Heart right ventricle (tissue), 16 donors: Measurements from ENCODE around the gene DMC1. TPM values are rescaled to one million over a fixed set of nuclear protein-coding genes. Genes with fewer than 3 reads are reported as not detected.

Source experiments
- ATAC-seq, 8 donors: fragments of 200-7000 bp; cut with Tn5 transposase; one replicate each; pipeline ENCODE4 v1.9.1; 2020; ENCODE audit warnings: mild to moderate bottlenecking in 8 of 8, moderate library complexity in 8 of 8, moderate number of reproducible peaks in 1 of 8
- DNase-seq, 2 donors: peaks; one replicate each; pipeline ENCODE4 v3.0.0-alpha.2; 2020
- H3K27ac ChIP-seq, 10 donors: fragments of 200-600 bp; sonication (generic) in 2 of 10; one replicate each; pipeline versions ENCODE4 v1.5.0 to v1.8.0; 2020 to 2022; ENCODE audit warnings: mild to moderate bottlenecking in 3 of 10
- H3K27me3 ChIP-seq, 7 donors: fragments of 200-600 bp; one replicate each; pipeline ENCODE4 v1.8.0; 2021 to 2022; ENCODE audit warnings: mild to moderate bottlenecking in 2 of 7
- H3K36me3 ChIP-seq, 9 donors: fragments of 200-600 bp; sonication (generic) in 1 of 9; one replicate each; pipeline versions ENCODE4 v1.5.0 to v1.8.0; 2020 to 2022; ENCODE audit warnings: mild to moderate bottlenecking in 2 of 9
- H3K4me1 ChIP-seq, 9 donors: fragments of 200-600 bp; sonication (generic) in 1 of 9; one replicate each; pipeline versions ENCODE4 v1.5.0 to v1.8.0; 2020 to 2022; ENCODE audit warnings: mild to moderate bottlenecking in 4 of 9
- H3K4me3 ChIP-seq, 10 donors: fragments of 200-600 bp; sonication (generic) in 2 of 10; one replicate each; pipeline versions ENCODE4 v1.5.0 to v1.8.0; 2020 to 2022; ENCODE audit warnings: mild to moderate bottlenecking in 7 of 10, moderate library complexity in 2 of 10
- H3K9me3 ChIP-seq, 11 donors: fragments of 200-600 bp in 10 of 11; sonication (generic) in 2 of 11; one replicate each; pipeline versions ENCODE4 v1.5.0 to v1.8.0; 2013 to 2022; ENCODE audit warnings: mild to moderate bottlenecking in 2 of 11, control low read depth in 1 of 11, moderate library complexity in 1 of 11
- WGBS, 2 donors: extraction: QIAGEN DNeasy Blood & Tissue Kit; methylation state at CpG; one replicate each; pipeline ENCODE4 v1.1.7; 2013; ENCODE audit warnings: inconsistent platforms in 1 of 2; 5-methylcytosine and 5-hydroxymethylcytosine counted together
- intact Hi-C, 10 donors: fragments of 100-400 bp; cut with DNase I; formaldehyde crosslinking; loops; one replicate each; pipeline versions ENCODE4 v1.11.1 to v1.14.2; 2022
- polyA plus RNA-seq, 2 donors: library from polyadenylated mRNA; stranded (reverse); fragments of 200-250 nt; gene quantifications; one replicate each; pipeline ENCODE4 v1.2.3, GENCODE V29; 2013
- total RNA-seq, 10 donors: library from RNA; stranded (reverse); fragmentation: NEBNext Ultra II Directional in 3 of 10; extraction: Animal tissue kit (Norgen Biotek cat#: 25700) in 3 of 10; gene quantifications; one replicate each; pipeline versions ENCODE4 v1.2.1 to v1.2.4, GENCODE V29; 2021 to 2023
- TF ChIP-seq, protein P1 (sequence below), 9 donors: fragments of 200-600 bp; sonication (generic) in 2 of 9; IDR thresholded peaks; one replicate each; pipeline versions ENCODE4 v1.5.0 to v1.8.0; 2021 to 2022; ENCODE audit warnings: antibody characterized with exemption in 9 of 9, mild to moderate bottlenecking in 5 of 9, moderate library complexity in 1 of 9
- donor health status: Arrhythmogenic right ventricular cardiomyopathy.
- donor health status: ischemic (EF 13 %, LVEDD 7.1; RV severe dilation, severe dysfunction).
- donor health status: healthy with polysubstance abuse.
- donor health status: DM: no; HTN: yes; CAD: no.
- donor health status: DM: no; HTN: no; CAD: no.
- donor health status: ischemic (EF 25% LVEDD 6.9; RV normal size, moderate dysfunction).
- donor health status: ischemic (EF 25% LVEDD 5.7; RV mildly dilated, moderate dysfunction).
- donor health status: healthy.
- donor health status: DM: yes; HTN: yes; CAD: no.
- donor health status: Ischemic cardiomyopathy.
- donor health status: ischemic (EF 35%, LVEDD 5.7; RV mildly dilated, moderate dysfunction).
- donor health status: nonischemic (EF 11% LVEDD 7.7; RV severe dilation, severe dysfunction).
- donor health status: DM: yes; HTN: yes; CAD: no.
- donor health status: PGD.
- donor health status: ischemic (EF 29% LVEDD 5.4; RV normal size, mild dysfunction).
- donor health status: nonischemic (EF 23%, LVEDD 6.1; RV moderate dilation, normal function).

Gene DMC1
- total and polyA plus RNA-seq, 12 donors = 0.12 to 3.2 (median 1.3) TPM

DNA sequence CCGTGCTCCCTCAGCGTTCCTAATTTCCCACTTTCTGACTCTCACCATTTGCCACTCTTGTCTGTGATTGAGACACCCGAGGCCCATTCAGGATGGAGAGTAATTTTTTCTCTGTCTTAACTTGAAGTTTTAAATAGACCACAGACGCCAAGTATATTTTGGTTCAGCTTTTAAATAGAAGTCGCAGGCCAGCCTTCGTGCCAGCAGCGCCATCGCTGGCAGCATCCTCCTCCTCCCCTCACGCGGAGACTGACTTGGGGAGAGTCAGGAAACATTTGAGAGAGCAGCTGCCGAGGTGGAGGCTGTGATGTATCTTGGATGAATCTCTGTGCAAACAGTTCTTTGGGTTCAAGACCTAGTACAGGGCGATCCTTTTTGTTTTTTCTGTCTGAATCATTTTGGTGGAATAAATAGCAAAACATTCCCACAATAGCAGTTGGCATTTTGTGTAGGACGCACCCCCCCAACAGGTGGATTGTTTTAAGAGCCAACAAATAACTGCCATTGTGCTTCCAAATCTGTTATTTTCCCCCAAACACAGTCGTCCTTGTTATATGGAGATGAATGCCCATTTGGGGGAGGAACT is 889 bp upstream of the DMC1 start:
- 2 to 5% methylated on average over 14 of the region's 14 CpGs for WGBS, 2 donors
- peaks cover 0 to 38% (median 0%) of the 10 kb centered on the region in 7 donors for H3K27me3 ChIP-seq
- TF ChIP-seq, protein P1, sequence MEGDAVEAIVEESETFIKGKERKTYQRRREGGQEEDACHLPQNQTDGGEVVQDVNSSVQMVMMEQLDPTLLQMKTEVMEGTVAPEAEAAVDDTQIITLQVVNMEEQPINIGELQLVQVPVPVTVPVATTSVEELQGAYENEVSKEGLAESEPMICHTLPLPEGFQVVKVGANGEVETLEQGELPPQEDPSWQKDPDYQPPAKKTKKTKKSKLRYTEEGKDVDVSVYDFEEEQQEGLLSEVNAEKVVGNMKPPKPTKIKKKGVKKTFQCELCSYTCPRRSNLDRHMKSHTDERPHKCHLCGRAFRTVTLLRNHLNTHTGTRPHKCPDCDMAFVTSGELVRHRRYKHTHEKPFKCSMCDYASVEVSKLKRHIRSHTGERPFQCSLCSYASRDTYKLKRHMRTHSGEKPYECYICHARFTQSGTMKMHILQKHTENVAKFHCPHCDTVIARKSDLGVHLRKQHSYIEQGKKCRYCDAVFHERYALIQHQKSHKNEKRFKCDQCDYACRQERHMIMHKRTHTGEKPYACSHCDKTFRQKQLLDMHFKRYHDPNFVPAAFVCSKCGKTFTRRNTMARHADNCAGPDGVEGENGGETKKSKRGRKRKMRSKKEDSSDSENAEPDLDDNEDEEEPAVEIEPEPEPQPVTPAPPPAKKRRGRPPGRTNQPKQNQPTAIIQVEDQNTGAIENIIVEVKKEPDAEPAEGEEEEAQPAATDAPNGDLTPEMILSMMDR (IDR thresholded peaks at IDR 0.05) = peak in 4 of 9 donors; percentile 8 to 28 (median 16)
- H3K36me3 ChIP-seq = no peaks in the 10 kb centered on the region
- DNase-seq (peak; percentile 37 to 44), ATAC-seq (peak; percentile 10 to 76 (median 62))
- peak overlapping the region; percentile 43 to 78 (median 66) for H3K4me3 ChIP-seq
- intact Hi-C loops = loop anchor here (2.0 to 10.0 kb wide), 12 partner anchors 64 to 519 kb away; partner anchors contain the start of genes DDX17 (in 4 of the 10) and PICK1 (in 1 of the 10)
- peak overlapping the region; percentile 68 to 90 (median 80) for H3K27ac ChIP-seq
- peaks cover 2 to 35% (median 19%) of the 10 kb centered on the region in 9 donors for H3K4me1 ChIP-seq
- no peaks in the 10 kb centered on the region for H3K9me3 ChIP-seq

DNA sequence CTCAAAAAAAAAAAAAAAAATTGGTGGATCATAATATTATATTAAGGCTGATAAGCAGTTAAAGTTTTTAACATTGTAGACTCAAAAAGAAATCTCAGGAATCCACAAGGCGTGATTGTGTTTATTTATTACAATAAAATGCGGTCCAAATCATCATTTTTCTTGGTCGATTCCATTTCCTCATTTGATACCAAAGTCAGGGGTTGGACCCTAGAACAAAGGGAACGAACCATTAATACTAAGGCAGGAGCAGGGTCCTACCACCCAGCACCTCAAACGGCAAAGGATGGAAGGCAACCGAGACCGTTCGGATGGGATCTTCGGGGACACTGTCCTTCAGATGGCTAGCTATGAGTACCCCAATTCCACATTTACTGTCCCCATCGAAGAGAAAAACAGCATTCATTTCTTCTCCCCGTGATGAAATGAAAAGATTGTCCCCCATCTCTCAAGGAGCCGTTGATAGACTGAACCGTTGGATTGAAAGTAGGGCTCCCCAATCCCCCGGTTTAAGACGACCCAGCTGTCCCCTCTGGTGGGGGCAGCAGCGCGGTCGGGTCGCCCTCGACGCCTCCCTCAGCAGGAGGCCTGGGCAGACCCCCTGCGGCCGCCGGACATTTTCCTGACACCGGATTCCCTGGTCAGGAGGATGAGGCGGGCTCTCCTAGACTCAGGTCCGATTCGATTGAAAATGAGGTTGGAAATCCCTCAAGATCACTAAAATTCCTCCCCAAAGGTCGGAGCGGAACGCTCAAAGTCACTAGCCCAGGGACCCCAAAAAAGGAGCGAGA is 607 bp downstream of the DMC1 start:
- peaks cover 2 to 35% (median 19%) of the 10 kb centered on the region in 9 donors for H3K4me1 ChIP-seq
- TF ChIP-seq, protein P1 (IDR thresholded peaks at IDR 0.05) = no peak
- WGBS, 2 donors = 37 to 38% methylated on average over 32 of the region's 32 CpGs
- ATAC-seq (peak in 4 of 8 donors; percentile 3 to 43 (median 10)), DNase-seq (peak in 1 of 2 donors; percentile 17)
- H3K36me3 ChIP-seq = no peaks in the 10 kb centered on the region
- peak overlapping the region; percentile 19 to 78 (median 66) for H3K4me3 ChIP-seq
- intact Hi-C loops = loop anchor here in 2 of 10 donors (5.0 to 10.0 kb wide), 2 partner anchors 62 to 65 kb away; partner anchors contain the start of gene DDX17 (in 2 of the 2)
- H3K27ac ChIP-seq = peak overlapping the region in 9 of 10 donors; percentile 34 to 90 (median 65)
- H3K27me3 ChIP-seq = peaks cover 0 to 53% (median 0%) of the 10 kb centered on the region in 7 donors
- no peaks in the 10 kb centered on the region for H3K9me3 ChIP-seq

DNA sequence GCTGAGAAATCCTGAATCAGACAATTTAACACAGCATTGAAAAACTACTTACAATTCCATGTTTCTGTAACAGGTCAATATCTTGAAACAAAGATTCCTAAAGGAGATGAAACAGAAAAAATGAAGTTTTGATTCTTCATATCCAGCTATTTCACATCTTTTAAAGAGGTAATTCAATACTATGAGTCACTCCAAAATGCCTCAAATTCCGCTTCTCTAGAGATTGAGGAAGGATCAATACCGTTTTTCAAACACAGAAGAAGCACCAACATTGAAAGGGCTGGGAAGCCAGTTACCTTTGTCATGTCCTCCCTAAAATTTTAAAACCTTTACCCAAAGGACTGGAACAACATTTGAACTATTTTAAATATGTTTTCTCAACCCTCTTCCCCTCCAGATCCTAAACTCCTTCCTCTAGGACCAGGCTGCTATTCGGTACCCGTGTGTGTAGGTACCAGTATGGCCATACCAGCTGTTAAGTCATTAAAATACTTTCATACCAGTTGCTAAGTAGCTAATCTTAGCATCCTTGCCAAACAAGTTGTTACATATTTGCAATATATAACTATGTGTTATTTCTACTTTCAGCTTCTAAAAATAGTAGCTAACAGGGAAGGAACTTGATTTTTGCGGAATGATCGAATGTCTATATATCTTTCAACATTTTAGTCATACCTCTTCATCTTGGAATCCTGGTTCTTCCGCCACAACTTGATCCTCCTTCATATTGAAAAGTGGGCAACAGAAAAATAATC is 2.3 kb downstream of the DMC1 start:
- Histone ChIP-seq H3K36me3 (no peaks in the 10 kb centered on the region), H3K4me1 (peaks cover 2 to 35% (median 19%) of the 10 kb centered on the region in 9 donors), H3K27ac (peak overlapping the region in 4 of 10 donors; percentile 1 to 36 (median 18)), H3K27me3 (peaks cover 0 to 63% (median 0%) of the 10 kb centered on the region in 7 donors), H3K4me3 (no peak overlapping the region), H3K9me3 (no peaks in the 10 kb centered on the region)
- ATAC-seq (no peak), DNase-seq (no peak)
- TF ChIP-seq, protein P1 (IDR thresholded peaks at IDR 0.05) = no peak
- WGBS, 2 donors = 56 to 62% methylated on average over 7 of the region's 7 CpGs
- intact Hi-C loops = loop anchor here in 2 of 10 donors (5.0 to 10.0 kb wide), 2 partner anchors 60 to 63 kb away; partner anchors contain the start of gene DDX17 (in 2 of the 2)
